K562 (cell line): Measurements from ENCODE around the gene GLIS2. TPM values are rescaled to one million over a fixed set of nuclear protein-coding genes. Genes with fewer than 3 reads are reported as not detected.

Source experiments
- RNF2 ChIP-seq: sonication (generic); IDR thresholded peaks from 2 replicates; pipeline ENCODE4 v1.6.1; 2016
- TOE1 ChIP-seq, 2 experiments: fragments of 450-650 bp in 1 of 2; sonication (generic) in 1 of 2; formaldehyde crosslinking in 1 of 2; IDR thresholded peaks; 2 replicates each; pipeline versions ENCODE4 v1.7.1 to v1.8.0; 2016 to 2022; ENCODE audit warnings: borderline replicate concordance in 2 of 2, mild to moderate bottlenecking in 2 of 2, antibody characterized with exemption in 1 of 2, inconsistent platforms in 1 of 2, low read depth in 1 of 2, missing genetic modification reagents in 1 of 2, moderate library complexity in 1 of 2
- ZBTB11 ChIP-seq, 3 experiments: fragments of 200-800 bp in 1 of 3; fragments of 250-450 bp in 1 of 3; fragments of 450-650 bp in 1 of 3; sonication (Bioruptor Pico) in 1 of 3; sonication (Bioruptor generic) in 1 of 3; formaldehyde crosslinking in 1 of 3; IDR thresholded peaks; 2 replicates each; pipeline versions ENCODE4 v1.6.1 to v1.8.0; 2016 to 2022; ENCODE audit warnings: mild to moderate bottlenecking in 2 of 3, missing genetic modification characterization in 2 of 3, missing compliant biosample characterization in 1 of 3, moderate library complexity in 1 of 3
- ZBTB26 ChIP-seq: fragments of 450-650 bp; formaldehyde crosslinking; IDR thresholded peaks from 2 replicates; pipeline ENCODE4 v1.4.0; 2022; ENCODE audit warnings: missing genetic modification characterization
- ZBTB8A ChIP-seq: fragments of 450-650 bp; IDR thresholded peaks from 2 replicates; pipeline ENCODE4 v1.6.1; 2018; ENCODE audit warnings: mild to moderate bottlenecking, moderate library complexity; ENCODE audit not compliant: partially characterized antibody
- polyA plus RNA-seq, 8 experiments: library from polyadenylated mRNA; depleted of rRNA in 4 of 8; stranded (reverse) in 5 of 8; unstranded in 3 of 8; fragments of >200 nt; fragmentation: Nextera tagmentation in 2 of 8; fragmentation: Illumina TruSeq in 1 of 8; extraction: Ambion mirVana in 2 of 8; extraction: Trizol in 1 of 8; gene quantifications; 2 replicates each; pipeline versions ENCODE4 v1.2.1 to v1.2.3, GENCODE V29; 2011 to 2014; ENCODE audit warnings: inconsistent platforms in 1 of 8, missing spikeins in 1 of 8
- total RNA-seq, 7 experiments: library from RNA; depleted of rRNA in 6 of 7; stranded (reverse); fragments of >200 nt in 6 of 7; fragmentation: Illumina TruSeq in 2 of 7; extraction: Trizol in 2 of 7; gene quantifications; 2 replicates each; pipeline versions ENCODE4 v1.2.1 to v1.2.3, GENCODE V29; 2011 to 2021; ENCODE audit warnings: low replicate concordance in 1 of 7

GLIS2 gene
- total and polyA plus RNA-seq, 9 of the 15 experiments (the other 6 are each of a cell fraction or from before 2014, with no cell fraction given) = 0.10 to 9.0 (median 0.57) TPM

DNA sequence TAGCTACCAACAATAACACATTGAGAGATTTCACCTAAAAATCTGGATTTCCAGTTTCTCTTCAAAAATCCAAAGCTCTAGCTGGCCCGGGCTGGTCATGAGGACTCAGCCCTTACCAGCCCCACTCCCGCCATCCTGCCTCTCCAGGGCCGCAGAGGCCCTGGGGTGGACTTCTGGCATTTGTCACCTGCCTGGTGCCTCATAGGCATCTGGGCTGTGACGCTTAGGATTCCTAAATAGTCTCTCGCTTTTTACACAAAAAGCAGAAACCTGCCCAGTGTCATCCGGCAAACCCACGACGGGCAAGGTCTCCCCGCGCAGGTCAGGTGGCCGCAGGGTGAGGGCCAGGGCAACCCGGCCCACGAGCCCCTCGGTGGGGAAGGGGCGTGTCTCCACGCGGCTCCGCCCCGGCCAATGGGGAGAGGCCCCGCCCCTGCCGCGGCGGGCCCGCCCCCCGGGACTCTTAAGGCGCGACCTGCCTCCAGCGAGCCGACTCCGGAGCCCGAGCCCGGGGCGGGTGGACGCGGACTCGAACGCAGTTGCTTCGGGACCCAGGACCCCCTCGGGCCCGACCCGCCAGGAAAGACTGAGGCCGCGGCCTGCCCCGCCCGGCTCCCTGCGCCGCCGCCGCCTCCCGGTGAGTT is 55.6 kb downstream of the GLIS2 start, which contains the start of gene VASN (continued):
- TF ChIP-seq ZBTB11 (CRISPR knock-in tag; IDR thresholded peaks at IDR 0.05) (no peak), TOE1 (IDR thresholded peaks at IDR 0.05; ENCODE audit: borderline replicate concordance) (no peak), TOE1 (CRISPR knock-in tag; IDR thresholded peaks at IDR 0.05; ENCODE audit: borderline replicate concordance, low read depth) (no peak), RNF2 (no peak), ZBTB26 (CRISPR knock-in tag) (no peak), ZBTB8A (no peak)
